HFF-Myc (cell line): ENCODE measurements around the gene STK10.

Experiments
- DNase-seq: peaks from one replicate; pipeline ENCODE4 v3.0.0-alpha.2; 2011; ENCODE audit warnings: low read depth; ENCODE audit errors: extremely low read depth
- H3K4me3 ChIP-seq: replicated peaks from 2 replicates; pipeline ENCODE4 v1.5.1; 2011; ENCODE audit warnings: low read depth, mild to moderate bottlenecking, control low read depth, low read length
- CTCF ChIP-seq: IDR thresholded peaks from 2 replicates; pipeline ENCODE4 v1.5.1; 2012; ENCODE audit warnings: mild to moderate bottlenecking, low read depth, low read length, control low read depth; ENCODE audit errors: missing control alignments

Gene STK10

GRCh38 chr5:172223901-172224873, 36.2 kb upstream of the STK10 start:
- no peak for TF ChIP-seq CTCF
- no peak overlapping the region for H3K4me3 ChIP-seq
- no peak for DNase-seq

- no peak for DNase-seq
- TF ChIP-seq CTCF, result no peak
- no peak overlapping the region for H3K4me3 ChIP-seq
Observed at GRCh38 chr5:172219296-172219695, 31.3 kb upstream of the STK10 start.

GRCh38 chr5:172216345-172216744, 28.3 kb upstream of the STK10 start:
- no peak for TF ChIP-seq CTCF
- H3K4me3 ChIP-seq, result no peak overlapping the region
- DNase-seq, result no peak

GRCh38 chr5:172213126-172213525, 25.1 kb upstream of the STK10 start:
- no peak overlapping the region for H3K4me3 ChIP-seq
- no peak for TF ChIP-seq CTCF
- DNase-seq, result no peak

- DNase-seq, result no peak
- no peak overlapping the region for H3K4me3 ChIP-seq
- no peak for TF ChIP-seq CTCF
Observed at GRCh38 chr5:172211676-172212075, 23.7 kb upstream of the STK10 start.

GRCh38 chr5:172209714-172210113, 21.7 kb upstream of the STK10 start:
- TF ChIP-seq CTCF, result no peak
- H3K4me3 ChIP-seq, result no peak overlapping the region
- DNase-seq, result no peak
